MM.1S (cell line): ENCODE results near the gene OR5B2.

Experiments
- CTCF ChIP-seq: fragments of 300-600 bp; sonication (generic); IDR thresholded peaks from 2 replicates; pipeline ENCODE4 v1.5.1; 2016; ENCODE audit warnings: antibody characterized with exemption, low read length, mixed read lengths
- EZH2 ChIP-seq: fragments of 300-600 bp; sonication (generic); optimal IDR thresholded peaks from 2 replicates; pipeline ENCODE3; 2017; ENCODE audit warnings: low read depth, mild to moderate bottlenecking, antibody characterized with exemption, low read length, mixed read lengths
- EZH2phosphoT487 ChIP-seq: fragments of 300-600 bp; sonication (generic); IDR thresholded peaks from 2 replicates; pipeline ENCODE4 v1.6.1; 2018; ENCODE audit warnings: antibody characterized with exemption, low read length

GRCh38 chr11:58438486-58438885 lies 10.6 kb upstream of the OR5B2 start:
- TF ChIP-seq CTCF, result no peak
- TF ChIP-seq EZH2, result no peak
- TF ChIP-seq EZH2phosphoT487, result no peak
